ENCODE data around the gene FXYD3.

- TF ChIP-seq CTCF (IDR thresholded peaks at IDR 0.05; ENCODE audit: low read depth, low read length) (peak; percentile 26), POLR2A (IDR thresholded peaks at IDR 0.05; ENCODE audit: extremely low read depth, insufficient read length) (no peak), MAX (IDR thresholded peaks at IDR 0.05; ENCODE audit: low read depth, low read length) (no peak), MYC (IDR thresholded peaks at IDR 0.05; ENCODE audit: low read depth, low read length) (no peak)
Measured at GRCh38 chr19:35140962-35141836, 25.6 kb downstream of the FXYD3 start.
